ENCODE measurements around the gene TUFT1. TPM values are rescaled to one million over a fixed set of nuclear protein-coding genes. Genes with fewer than 3 reads are reported as not detected.
A peak's percentile ranks its signal among the peaks of the same experiment; 100 is the strongest.

The TUFT1 gene
- polyA plus RNA-seq, 3 donors = 1.5 to 1.7 (median 1.6) TPM

DNA sequence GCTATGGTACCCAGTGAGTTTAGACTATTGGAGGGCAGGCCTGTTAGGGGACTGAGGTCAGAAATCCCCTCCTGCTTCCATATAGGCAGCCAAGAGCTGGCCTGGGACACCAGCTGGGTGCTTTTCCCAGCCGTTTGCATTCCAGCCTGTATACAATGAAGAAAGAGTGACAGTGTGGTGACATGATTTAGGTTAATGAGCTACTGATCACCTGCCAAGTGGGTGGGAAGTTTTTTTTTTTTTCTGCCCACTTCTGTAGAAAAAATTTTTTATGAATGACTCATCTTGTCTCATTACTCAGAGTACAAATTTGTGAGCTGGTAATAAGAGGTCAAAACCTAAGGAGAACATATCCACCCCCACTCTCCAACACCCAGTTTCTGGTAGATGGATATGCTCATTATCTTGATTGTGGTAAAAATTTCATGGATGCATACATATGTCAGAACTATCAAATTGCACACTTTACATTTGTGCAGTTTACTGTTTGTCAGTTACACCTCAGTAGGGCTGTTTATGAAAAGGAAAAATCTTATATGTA is 45.3 kb upstream of the TUFT1 start:
- no peaks in the 10 kb centered on the region for H3K36me3 ChIP-seq (replicated peaks in 1 of 2; ENCODE audit: control insufficient read depth in 1 of 2, insufficient read depth in 2 of 2, low read length in 2 of 2)
- DNase-seq = peak in 1 of 3 donors; percentile 42
- H4K20me1 ChIP-seq (ENCODE audit: insufficient read depth, low read length) = no peaks in the 10 kb centered on the region
- WGBS (ENCODE audit: insufficient coverage) = no CpG with 5 or more reads among the region's 1 CpG
- no peaks in the 10 kb centered on the region for H3K79me2 ChIP-seq (ENCODE audit: insufficient read depth, low read length)
- Mint-ChIP-seq H3K9me3 (peaks cover 0 to 4% (median 0%) of the 10 kb centered on the region in 7 donors), H3K4me3 (no peak overlapping the region), H3K4me1 (no peaks in the 10 kb centered on the region), H3K36me3 (no peaks in the 10 kb centered on the region), H3K27me3 (ENCODE audit: low read depth in 3 of 3) (peaks cover 3 to 13% (median 6%) of the 10 kb centered on the region in 3 donors), H3K27ac (no peak overlapping the region)
- no peak overlapping the region for H3K4me2 ChIP-seq (replicated peaks; ENCODE audit: extremely low read depth, low read length, poor library complexity, severe bottlenecking)
- TF ChIP-seq, protein P1, sequence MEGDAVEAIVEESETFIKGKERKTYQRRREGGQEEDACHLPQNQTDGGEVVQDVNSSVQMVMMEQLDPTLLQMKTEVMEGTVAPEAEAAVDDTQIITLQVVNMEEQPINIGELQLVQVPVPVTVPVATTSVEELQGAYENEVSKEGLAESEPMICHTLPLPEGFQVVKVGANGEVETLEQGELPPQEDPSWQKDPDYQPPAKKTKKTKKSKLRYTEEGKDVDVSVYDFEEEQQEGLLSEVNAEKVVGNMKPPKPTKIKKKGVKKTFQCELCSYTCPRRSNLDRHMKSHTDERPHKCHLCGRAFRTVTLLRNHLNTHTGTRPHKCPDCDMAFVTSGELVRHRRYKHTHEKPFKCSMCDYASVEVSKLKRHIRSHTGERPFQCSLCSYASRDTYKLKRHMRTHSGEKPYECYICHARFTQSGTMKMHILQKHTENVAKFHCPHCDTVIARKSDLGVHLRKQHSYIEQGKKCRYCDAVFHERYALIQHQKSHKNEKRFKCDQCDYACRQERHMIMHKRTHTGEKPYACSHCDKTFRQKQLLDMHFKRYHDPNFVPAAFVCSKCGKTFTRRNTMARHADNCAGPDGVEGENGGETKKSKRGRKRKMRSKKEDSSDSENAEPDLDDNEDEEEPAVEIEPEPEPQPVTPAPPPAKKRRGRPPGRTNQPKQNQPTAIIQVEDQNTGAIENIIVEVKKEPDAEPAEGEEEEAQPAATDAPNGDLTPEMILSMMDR (IDR thresholded peaks at IDR 0.05) = no peak
- H3K27me3 ChIP-seq (ENCODE audit: control insufficient read depth in 2 of 2, insufficient read depth in 2 of 2, low read length in 2 of 2) = no peaks in the 10 kb centered on the region
- no peaks in the 10 kb centered on the region for H3K4me1 ChIP-seq (ENCODE audit: control insufficient read depth in 1 of 2, insufficient read depth in 2 of 2, low read length in 2 of 2)
- no peak overlapping the region for H3K4me3 ChIP-seq (replicated peaks in 1 of 3; ENCODE audit: low read depth in 2 of 3, low read length in 3 of 3)
- H2AFZ ChIP-seq (ENCODE audit: insufficient read depth, low read depth, low read length, poor library complexity, severe bottlenecking) = no peak overlapping the region
- no peaks in the 10 kb centered on the region for H3K9me3 ChIP-seq (replicated peaks in 1 of 2; ENCODE audit: control insufficient read depth in 1 of 2, insufficient read depth in 1 of 2, low read length in 2 of 2)
- intact Hi-C loops (cut with micrococcal nuclease) = no loop called here
- H3K9ac ChIP-seq (ENCODE audit: insufficient read depth, low read length, poor library complexity, severe bottlenecking) = no peak overlapping the region
- no peak overlapping the region for H3K27ac ChIP-seq (ENCODE audit: low read depth in 1 of 2, low read length in 2 of 2)

DNA sequence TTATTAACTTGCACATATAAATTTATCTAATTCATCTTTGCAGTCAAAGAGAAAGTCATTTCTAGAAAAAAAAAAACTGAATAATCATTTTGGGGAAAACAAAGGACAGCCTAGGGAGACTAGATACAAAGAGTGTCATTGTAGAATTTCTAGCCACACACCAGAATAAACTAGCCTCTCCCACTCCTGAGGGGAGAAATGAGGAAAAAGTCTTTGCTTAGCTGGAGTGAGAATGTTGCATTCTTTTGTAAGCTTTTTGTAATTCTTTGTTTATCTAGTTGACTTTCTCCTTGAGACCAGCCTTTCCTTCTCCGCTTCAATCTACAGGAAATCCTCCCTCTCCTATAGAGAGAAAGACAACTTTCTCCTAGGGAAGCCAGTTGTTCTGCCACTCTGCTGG is 44.8 kb upstream of the TUFT1 start:
- no peak for DNase-seq
- WGBS (ENCODE audit: insufficient coverage) = no CpG with 5 or more reads among the region's 1 CpG
- H3K27me3 ChIP-seq (ENCODE audit: control insufficient read depth in 2 of 2, insufficient read depth in 2 of 2, low read length in 2 of 2) = no peaks in the 10 kb centered on the region
- H4K20me1 ChIP-seq (ENCODE audit: insufficient read depth, low read length) = no peaks in the 10 kb centered on the region
- TF ChIP-seq, protein P1 (IDR thresholded peaks at IDR 0.05) = no peak
- no peak overlapping the region for H2AFZ ChIP-seq (ENCODE audit: insufficient read depth, low read depth, low read length, poor library complexity, severe bottlenecking)
- Mint-ChIP-seq H3K9me3 (peaks cover 0 to 4% (median 0%) of the 10 kb centered on the region in 7 donors), H3K27ac (peak overlapping the region in 1 of 7 donors; percentile 30), H3K36me3 (no peaks in the 10 kb centered on the region), H3K4me3 (no peak overlapping the region), H3K27me3 (ENCODE audit: low read depth in 3 of 3) (peaks cover 3 to 13% (median 4%) of the 10 kb centered on the region in 3 donors), H3K4me1 (no peaks in the 10 kb centered on the region)
- H3K79me2 ChIP-seq (ENCODE audit: insufficient read depth, low read length) = no peaks in the 10 kb centered on the region
- H3K4me1 ChIP-seq (ENCODE audit: control insufficient read depth in 1 of 2, insufficient read depth in 2 of 2, low read length in 2 of 2) = no peaks in the 10 kb centered on the region
- H3K4me2 ChIP-seq (replicated peaks; ENCODE audit: extremely low read depth, low read length, poor library complexity, severe bottlenecking) = no peak overlapping the region
- intact Hi-C loops (cut with micrococcal nuclease) = no loop called here
- no peak overlapping the region for H3K9ac ChIP-seq (ENCODE audit: insufficient read depth, low read length, poor library complexity, severe bottlenecking)
- no peak overlapping the region for H3K4me3 ChIP-seq (replicated peaks in 1 of 3; ENCODE audit: low read depth in 2 of 3, low read length in 3 of 3)
- no peaks in the 10 kb centered on the region for H3K36me3 ChIP-seq (replicated peaks in 1 of 2; ENCODE audit: control insufficient read depth in 1 of 2, insufficient read depth in 2 of 2, low read length in 2 of 2)
- no peaks in the 10 kb centered on the region for H3K9me3 ChIP-seq (replicated peaks in 1 of 2; ENCODE audit: control insufficient read depth in 1 of 2, insufficient read depth in 1 of 2, low read length in 2 of 2)
- no peak overlapping the region for H3K27ac ChIP-seq (ENCODE audit: low read depth in 1 of 2, low read length in 2 of 2)

Measured in CD14-positive monocyte (primary cell).